PFSK-1 (cell line): ENCODE measurements around the gene TMEM9.

Source experiments
- POLR2AphosphoS5 ChIP-seq: IDR thresholded peaks from 2 replicates; pipeline ENCODE4 v1.6.1; 2012; ENCODE audit warnings: low read depth, mild to moderate bottlenecking, control low read depth, low read length, moderate library complexity
- SIN3A ChIP-seq: IDR thresholded peaks from 2 replicates; pipeline ENCODE4 v1.6.1; 2012; ENCODE audit warnings: mild to moderate bottlenecking, low read length, moderate library complexity, borderline replicate concordance; ENCODE audit not compliant: insufficient read depth

GRCh38 chr1:201119206-201120197 lies 34.8 kb downstream of the TMEM9 start:
- TF ChIP-seq SIN3A = no peak
- no peak for TF ChIP-seq POLR2AphosphoS5
